Measurements from ENCODE around the gene KRAS. TPM values are rescaled to one million over a fixed set of nuclear protein-coding genes. Genes with fewer than 3 reads are reported as not detected.

KRAS gene
- total RNA-seq, 4 donors from 2014 or later, result 10.6 to 29.5 (median 12.5) TPM

DNA sequence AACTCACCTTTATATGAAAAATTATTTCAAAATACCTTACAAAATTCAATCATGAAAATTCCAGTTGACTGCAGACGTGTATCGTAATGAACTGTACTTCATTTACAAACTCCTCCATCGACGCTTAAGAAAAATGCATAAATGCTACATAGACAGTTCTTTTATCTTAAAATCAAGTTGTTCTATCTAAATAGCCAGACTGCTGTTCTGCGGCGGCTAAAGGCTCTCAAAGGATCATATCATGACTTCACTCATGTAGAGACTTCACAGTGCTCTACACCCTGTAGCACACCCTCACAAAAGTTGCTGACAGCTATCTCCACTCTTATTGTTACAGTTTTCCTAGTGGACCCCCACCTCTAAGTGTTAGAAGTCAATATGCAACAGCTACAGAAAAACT is 5.2 kb downstream of the KRAS start:
- TF ChIP-seq, protein P1, sequence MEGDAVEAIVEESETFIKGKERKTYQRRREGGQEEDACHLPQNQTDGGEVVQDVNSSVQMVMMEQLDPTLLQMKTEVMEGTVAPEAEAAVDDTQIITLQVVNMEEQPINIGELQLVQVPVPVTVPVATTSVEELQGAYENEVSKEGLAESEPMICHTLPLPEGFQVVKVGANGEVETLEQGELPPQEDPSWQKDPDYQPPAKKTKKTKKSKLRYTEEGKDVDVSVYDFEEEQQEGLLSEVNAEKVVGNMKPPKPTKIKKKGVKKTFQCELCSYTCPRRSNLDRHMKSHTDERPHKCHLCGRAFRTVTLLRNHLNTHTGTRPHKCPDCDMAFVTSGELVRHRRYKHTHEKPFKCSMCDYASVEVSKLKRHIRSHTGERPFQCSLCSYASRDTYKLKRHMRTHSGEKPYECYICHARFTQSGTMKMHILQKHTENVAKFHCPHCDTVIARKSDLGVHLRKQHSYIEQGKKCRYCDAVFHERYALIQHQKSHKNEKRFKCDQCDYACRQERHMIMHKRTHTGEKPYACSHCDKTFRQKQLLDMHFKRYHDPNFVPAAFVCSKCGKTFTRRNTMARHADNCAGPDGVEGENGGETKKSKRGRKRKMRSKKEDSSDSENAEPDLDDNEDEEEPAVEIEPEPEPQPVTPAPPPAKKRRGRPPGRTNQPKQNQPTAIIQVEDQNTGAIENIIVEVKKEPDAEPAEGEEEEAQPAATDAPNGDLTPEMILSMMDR (IDR thresholded peaks at IDR 0.05; ENCODE audit: low read depth), result no peak

GRCh38 chr12:25243680-25243990 is 7.1 kb downstream of the KRAS start:
- TF ChIP-seq, protein P1 (IDR thresholded peaks at IDR 0.05; ENCODE audit: low read depth), result no peak

GRCh38 chr12:25242981-25243679 is 7.6 kb downstream of the KRAS start:
- TF ChIP-seq, protein P1 (IDR thresholded peaks at IDR 0.05; ENCODE audit: low read depth), result no peak

GRCh38 chr12:25241167-25242020 is 9.3 kb downstream of the KRAS start:
- TF ChIP-seq, protein P1 (IDR thresholded peaks at IDR 0.05; ENCODE audit: low read depth), result no peak

GRCh38 chr12:25236626-25237025 is 14.1 kb downstream of the KRAS start:
- TF ChIP-seq, protein P1 (IDR thresholded peaks at IDR 0.05; ENCODE audit: low read depth), result no peak

- TF ChIP-seq, protein P1 (IDR thresholded peaks at IDR 0.05; ENCODE audit: low read depth), result no peak
Measured at GRCh38 chr12:25236190-25236589, 14.5 kb downstream of the KRAS start.

GRCh38 chr12:25213338-25213737 is 37.4 kb downstream of the KRAS start:
- TF ChIP-seq, protein P1 (IDR thresholded peaks at IDR 0.05; ENCODE audit: low read depth), result no peak
